T-cell (primary cell): Measurements from ENCODE around the gene ITSN1. TPM values are rescaled to one million over a fixed set of nuclear protein-coding genes. Genes with fewer than 3 reads are reported as not detected.

ENCODE experiments used
- ATAC-seq, 4 experiments: fragments of 200-7000 bp in 3 of 4; fragments of 150-1000 bp in 1 of 4; cut with Tn5 transposase; replicated peaks in 1 of 4; 1 replicate in 3 of 4; 2 replicates in 1 of 4; pipeline ENCODE4 v1.10.0; 2021; ENCODE audit warnings: moderate library complexity in 3 of 4, mild to moderate bottlenecking in 2 of 4, moderate number of reproducible peaks in 1 of 4
- CTCF ChIA-PET, 2 donors: fragments of 300-600 bp; sonication (Branson Sonifier 250); formaldehyde crosslinking; loops; one replicate each; lab custom pipeline; 2022; ENCODE audit warnings: antibody characterized with exemption in 2 of 2; lab: Charles Lee
- POLR2A ChIA-PET, 2 donors: fragments of 300-600 bp; sonication (Branson Sonifier 250); formaldehyde crosslinking; loops; one replicate each; lab custom pipeline; 2022; ENCODE audit warnings: antibody characterized with exemption in 2 of 2; lab: Charles Lee
- DNase-seq, 35 experiments: peaks; one replicate each; pipeline versions ENCODE4 v3.0.0 to v3.0.0-alpha.2; 2013 to 2023
- H3K27ac ChIP-seq: one replicate; pipeline ENCODE4 v1.5.1; 2013; ENCODE audit warnings: low read length
- H3K27me3 ChIP-seq, 2 experiments: replicated peaks in 1 of 2; 1 replicate in 1 of 2; 2 replicates in 1 of 2; pipeline versions ENCODE4 v1.6.1 to v1.7.0; 2013; ENCODE audit warnings: low read length in 1 of 2, mixed read lengths in 1 of 2; ENCODE audit not compliant: control insufficient read depth in 2 of 2, insufficient read depth in 2 of 2; ENCODE audit errors: extremely low read depth in 1 of 2
- H3K36me3 ChIP-seq, 2 donors: 1 replicate in 1 of 2; 2 replicates in 1 of 2; pipeline versions ENCODE4 v1.6.1 to v1.7.0; 2013; ENCODE audit warnings: low read length in 1 of 2; ENCODE audit not compliant: control insufficient read depth in 2 of 2, insufficient read depth in 1 of 2; ENCODE audit errors: extremely low read depth in 1 of 2
- H3K4me1 ChIP-seq, 2 experiments: 1 replicate in 1 of 2; 2 replicates in 1 of 2; pipeline versions ENCODE4 v1.6.1 to v1.7.0; 2013; ENCODE audit warnings: low read length in 2 of 2, mixed read lengths in 1 of 2; ENCODE audit not compliant: insufficient read depth in 2 of 2, control insufficient read depth in 1 of 2; ENCODE audit errors: extremely low read depth in 1 of 2
- H3K4me3 ChIP-seq, 2 donors: 1 replicate in 1 of 2; 2 replicates in 1 of 2; pipeline versions ENCODE4 v1.5.1 to v1.7.0; 2013; ENCODE audit warnings: mild to moderate bottlenecking in 2 of 2, low read length in 1 of 2, moderate library complexity in 1 of 2; ENCODE audit not compliant: control insufficient read depth in 1 of 2; ENCODE audit errors: extremely low read depth in 1 of 2
- H3K9me3 ChIP-seq: 2 replicates; pipeline ENCODE4 v1.7.0; 2013
- H3K27ac Mint-ChIP-seq, 2 donors: one replicate each; pipeline ENCODE4 v1.8.0; 2020 to 2021; ENCODE audit warnings: mild to moderate bottlenecking in 2 of 2, mixed read lengths in 2 of 2
- H3K27me3 Mint-ChIP-seq, 2 donors: one replicate each; pipeline ENCODE4 v1.8.0; 2021 to 2022; ENCODE audit warnings: mixed read lengths in 2 of 2
- H3K36me3 Mint-ChIP-seq: one replicate; pipeline ENCODE4 v1.8.0; 2021; ENCODE audit warnings: mixed read lengths
- H3K4me1 Mint-ChIP-seq, 3 donors: one replicate each; pipeline ENCODE4 v1.8.0; 2020 to 2022; ENCODE audit warnings: mixed read lengths in 3 of 3, mild to moderate bottlenecking in 1 of 3
- H3K4me3 Mint-ChIP-seq, 3 donors: one replicate each; pipeline ENCODE4 v1.8.0; 2020 to 2022; ENCODE audit warnings: mild to moderate bottlenecking in 3 of 3, mixed read lengths in 3 of 3, moderate library complexity in 3 of 3
- H3K9me3 Mint-ChIP-seq, 3 donors: one replicate each; pipeline ENCODE4 v1.8.0; 2020 to 2022; ENCODE audit warnings: mixed read lengths in 3 of 3
- WGBS: methylation state at CpG from one replicate; pipeline ENCODE4 v1.1.5; 2013; ENCODE audit warnings: missing lambda C conversion rate; ENCODE audit not compliant: insufficient coverage; 5-methylcytosine and 5-hydroxymethylcytosine counted together
- total RNA-seq, 35 experiments: library from RNA in 6 of 35; stranded (reverse) in 6 of 35; fragments of 120-200 nt in 1 of 35; gene quantifications; one replicate each; pipeline versions ENCODE4 v1.2.1 to v1.2.4 and lab custom pipeline; 2013 to 2026

Gene ITSN1
- total RNA-seq, 5 donors from 2014 or later (not counting 1 experiment from before 2014, with no cell fraction given) = 2.3 to 3.9 (median 3.0) TPM

DNA sequence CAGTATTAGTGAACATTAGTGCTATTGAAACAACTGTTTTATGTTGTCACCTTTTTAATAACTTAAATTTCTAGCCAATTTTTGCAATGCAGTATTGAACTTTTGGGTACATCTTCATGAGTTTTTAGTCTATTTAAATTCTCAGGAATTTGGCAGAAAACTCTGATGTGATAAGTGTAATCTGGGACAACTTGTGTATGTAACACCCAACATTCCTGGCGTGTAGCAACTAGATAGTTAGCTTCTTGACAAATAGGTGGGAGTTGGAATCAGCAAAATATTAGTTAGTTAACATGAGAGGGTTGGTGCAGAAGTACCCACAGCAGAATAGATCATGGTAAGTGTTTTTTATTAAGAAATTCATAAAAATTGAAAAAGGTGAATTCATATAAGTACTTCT is 111.6 kb downstream of the ITSN1 start:
- no peaks in the 10 kb centered on the region for H3K9me3 Mint-ChIP-seq
- CTCF ChIA-PET = no interaction called here
- no peak for ATAC-seq

DNA sequence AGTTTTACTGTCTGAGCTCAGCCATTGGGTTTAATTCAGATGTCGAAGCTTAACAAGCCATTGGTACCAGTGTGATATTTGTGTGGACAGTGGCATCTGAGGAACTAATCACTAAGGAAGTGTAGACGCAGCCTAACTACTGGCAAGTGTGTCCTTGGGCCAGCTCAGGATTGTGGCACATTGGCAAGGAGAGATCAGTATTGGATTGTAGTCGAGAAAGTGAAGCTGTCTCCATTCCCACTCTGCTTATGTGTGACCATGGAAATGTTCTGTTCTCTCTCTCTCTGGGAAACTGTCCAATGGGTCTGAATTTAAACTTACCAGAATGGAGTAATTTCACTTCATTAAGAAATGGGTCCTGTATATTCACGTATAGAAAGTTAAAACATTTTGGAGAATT is 112.2 kb downstream of the ITSN1 start:
- no peaks in the 10 kb centered on the region for H3K4me1 ChIP-seq
- no peak overlapping the region for H3K27ac Mint-ChIP-seq
- WGBS = 100% methylated on average over 1 of the region's 4 CpGs
- no peaks in the 10 kb centered on the region for H3K36me3 ChIP-seq
- H3K27me3 Mint-ChIP-seq = no peaks in the 10 kb centered on the region
- no peak overlapping the region for H3K27ac ChIP-seq
- H3K9me3 ChIP-seq = no peaks in the 10 kb centered on the region
- H3K9me3 Mint-ChIP-seq = no peaks in the 10 kb centered on the region
- no peak overlapping the region for H3K4me3 ChIP-seq
- H3K4me1 Mint-ChIP-seq = no peaks in the 10 kb centered on the region
- no peak for ATAC-seq
- no peaks in the 10 kb centered on the region for H3K36me3 Mint-ChIP-seq
- ChIA-PET CTCF (no interaction called here), POLR2A (no interaction called here)
- H3K4me3 Mint-ChIP-seq = no peak overlapping the region
- H3K27me3 ChIP-seq = no peaks in the 10 kb centered on the region
- DNase-seq = no peak

More for the DNA sequence above, 111.6 kb downstream of the ITSN1 start:
- Histone ChIP-seq H3K9me3 (no peaks in the 10 kb centered on the region), H3K4me1 (no peaks in the 10 kb centered on the region), H3K36me3 (no peaks in the 10 kb centered on the region), H3K4me3 (no peak overlapping the region), H3K27ac (no peak overlapping the region), H3K27me3 (no peaks in the 10 kb centered on the region)
- Mint-ChIP-seq H3K27me3 (no peaks in the 10 kb centered on the region), H3K4me1 (no peaks in the 10 kb centered on the region), H3K36me3 (no peaks in the 10 kb centered on the region), H3K4me3 (no peak overlapping the region), H3K27ac (no peak overlapping the region)
- no CpG with 5 or more reads among the region's 1 CpG for WGBS
- DNase-seq = no peak
- POLR2A ChIA-PET = no interaction called here

DNA sequence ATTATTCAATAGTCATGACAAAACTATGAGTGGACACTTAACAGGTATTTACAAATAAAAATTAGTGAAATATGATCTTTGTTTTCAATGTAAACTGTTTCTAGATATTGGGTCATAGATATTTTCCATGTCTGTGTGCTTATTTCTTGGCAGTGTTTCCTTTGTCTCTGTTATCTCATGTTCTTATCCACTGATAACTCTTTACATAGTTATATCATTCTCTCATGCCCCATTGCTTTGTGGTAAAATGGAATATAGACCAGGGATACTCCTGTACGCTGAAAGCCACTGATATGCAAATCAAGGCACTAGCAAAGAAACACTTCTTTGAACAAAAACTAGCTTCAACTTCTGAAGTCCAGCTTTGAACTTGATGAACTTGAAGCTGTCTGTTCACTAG is 113.1 kb downstream of the ITSN1 start:
- no CpG with 5 or more reads among the region's 1 CpG for WGBS
- CTCF ChIA-PET = no interaction called here
- DNase-seq (no peak), ATAC-seq (no peak)
- Mint-ChIP-seq H3K9me3 (no peaks in the 10 kb centered on the region), H3K4me3 (no peak overlapping the region), H3K27me3 (no peaks in the 10 kb centered on the region), H3K36me3 (no peaks in the 10 kb centered on the region), H3K4me1 (no peaks in the 10 kb centered on the region), H3K27ac (no peak overlapping the region)
- Histone ChIP-seq H3K27ac (no peak overlapping the region), H3K9me3 (no peaks in the 10 kb centered on the region), H3K4me3 (no peak overlapping the region), H3K4me1 (no peaks in the 10 kb centered on the region), H3K27me3 (no peaks in the 10 kb centered on the region), H3K36me3 (no peaks in the 10 kb centered on the region)
- POLR2A ChIA-PET = no interaction called here

DNA sequence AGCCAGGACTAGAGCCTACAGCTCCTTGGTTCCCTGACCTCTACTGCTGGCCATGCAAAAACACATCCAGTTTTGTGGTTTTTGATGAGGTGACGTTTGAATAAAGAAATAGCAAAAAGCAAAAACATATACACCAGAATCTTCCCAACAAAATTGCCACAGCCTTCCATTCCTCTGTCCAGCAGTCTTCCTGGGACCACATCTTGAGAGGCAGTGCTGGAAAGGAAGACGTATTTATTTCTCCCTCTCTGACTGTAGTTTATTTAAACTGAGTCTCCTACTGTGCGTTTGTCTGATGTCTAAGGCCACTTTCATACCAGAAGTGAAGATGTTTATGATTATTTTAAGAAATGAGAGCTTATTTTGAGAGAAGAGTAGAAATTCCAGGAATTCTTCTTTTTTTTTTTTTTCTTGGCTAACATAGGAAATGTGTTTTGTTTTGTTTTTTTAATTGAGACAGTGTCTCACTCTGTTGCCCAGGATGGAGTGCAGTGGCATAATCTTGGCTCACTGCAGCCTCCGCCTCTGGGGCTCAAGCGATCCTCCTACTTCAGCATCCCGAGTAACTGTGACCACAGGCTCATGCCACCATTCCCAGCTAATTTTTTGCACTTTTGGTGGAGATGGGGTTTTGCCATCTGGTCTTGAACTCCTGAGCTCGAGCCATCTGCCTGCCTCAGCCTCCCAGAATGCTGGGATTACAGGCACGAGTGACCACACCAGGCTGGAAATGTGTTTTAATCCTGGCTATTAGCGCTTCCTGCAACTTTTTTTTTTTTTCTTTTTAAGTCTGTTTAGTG is 118.5 kb downstream of the ITSN1 start:
- Histone ChIP-seq H3K4me1 (no peaks in the 10 kb centered on the region), H3K27me3 (no peaks in the 10 kb centered on the region), H3K4me3 (no peak overlapping the region), H3K36me3 (peaks cover 0 to 2% of the 10 kb centered on the region in 2 donors), H3K27ac (no peak overlapping the region), H3K9me3 (no peaks in the 10 kb centered on the region)
- H3K27me3 Mint-ChIP-seq = no peaks in the 10 kb centered on the region
- WGBS = 66% methylated on average over 3 of the region's 9 CpGs
- DNase-seq = no peak
- H3K4me3 Mint-ChIP-seq = no peak overlapping the region
- no peak for ATAC-seq
- H3K27ac Mint-ChIP-seq = no peak overlapping the region
- ChIA-PET POLR2A (no interaction called here), CTCF (no interaction called here)
- H3K4me1 Mint-ChIP-seq = no peaks in the 10 kb centered on the region
- no peaks in the 10 kb centered on the region for H3K9me3 Mint-ChIP-seq
- no peaks in the 10 kb centered on the region for H3K36me3 Mint-ChIP-seq

DNA sequence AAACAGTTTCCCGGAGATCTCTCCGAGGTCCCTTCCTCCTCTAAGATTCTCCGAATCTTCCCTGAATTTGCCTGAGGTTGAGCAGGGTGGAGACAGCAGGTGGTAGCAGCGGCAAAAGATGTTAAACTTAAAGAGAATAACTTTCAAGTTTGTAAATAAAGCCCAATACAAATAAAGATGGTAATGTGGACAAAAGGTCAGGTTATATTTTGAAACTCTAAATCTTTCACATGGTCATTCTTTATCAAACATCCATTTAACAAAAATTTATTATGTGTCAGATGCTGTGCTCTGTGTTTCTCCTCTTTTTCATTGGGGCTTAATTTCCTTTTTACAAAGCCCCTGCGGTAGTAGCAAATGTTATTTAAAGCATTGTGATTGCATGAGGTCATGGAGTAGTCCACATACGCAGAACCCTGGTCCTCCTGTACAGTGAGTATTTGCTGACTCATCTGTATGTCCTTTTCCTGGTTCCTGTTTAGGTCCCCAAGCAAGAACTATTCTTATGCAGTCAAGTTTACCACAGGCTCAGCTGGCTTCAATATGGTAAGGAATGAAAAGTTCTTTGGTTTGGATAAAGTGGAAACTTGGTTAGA is 119.2 kb downstream of the ITSN1 start:
- Mint-ChIP-seq H3K4me3 (no peak overlapping the region), H3K27me3 (no peaks in the 10 kb centered on the region), H3K4me1 (no peaks in the 10 kb centered on the region), H3K36me3 (peaks cover 5% of the 10 kb centered on the region), H3K27ac (no peak overlapping the region), H3K9me3 (no peaks in the 10 kb centered on the region)
- Histone ChIP-seq H3K9me3 (no peaks in the 10 kb centered on the region), H3K27ac (no peak overlapping the region), H3K4me1 (no peaks in the 10 kb centered on the region), H3K27me3 (no peaks in the 10 kb centered on the region), H3K4me3 (no peak overlapping the region), H3K36me3 (peaks cover 0 to 2% of the 10 kb centered on the region in 2 donors)
- no peak for DNase-seq
- ATAC-seq = no peak
- ChIA-PET POLR2A (no interaction called here), CTCF (no interaction called here)
- WGBS = 67% methylated on average over 1 of the region's 6 CpGs

DNA sequence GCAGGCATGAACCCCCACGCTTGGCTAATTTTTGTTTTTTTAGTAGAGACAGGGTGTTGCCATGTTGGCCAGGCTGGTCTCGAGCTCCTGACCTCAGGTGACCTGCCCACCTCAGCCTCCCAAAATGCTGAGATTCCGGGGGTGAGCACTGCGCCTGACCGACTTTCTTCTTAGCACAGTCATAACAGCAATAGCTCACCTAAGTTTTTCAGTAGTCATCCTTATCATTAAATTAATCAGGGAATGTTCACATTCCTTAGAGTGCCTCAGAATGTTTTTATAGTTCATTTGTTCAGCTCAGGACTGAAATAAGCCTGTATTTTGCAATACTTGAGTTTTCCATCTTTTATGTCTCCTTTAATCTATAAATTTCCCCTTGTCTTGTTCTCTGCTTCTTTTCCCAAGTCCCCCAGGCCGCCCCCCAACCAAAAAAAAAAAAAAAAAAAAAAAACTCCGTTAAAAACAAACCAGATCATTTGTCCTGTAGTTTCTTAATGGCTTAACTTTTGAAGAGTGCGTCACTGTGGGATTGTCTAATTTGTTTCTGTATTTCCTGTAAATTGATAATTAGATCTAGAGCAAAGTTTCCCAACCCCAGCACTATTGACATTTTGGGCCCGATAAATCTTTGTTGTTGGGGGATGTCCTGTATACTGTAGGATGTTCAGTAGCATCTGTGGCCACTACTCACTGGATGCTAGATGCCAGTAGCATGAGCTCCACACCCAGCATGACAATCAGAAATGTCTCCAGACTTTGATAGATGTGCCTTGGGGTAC is 120.7 kb downstream of the ITSN1 start:
- no peak for DNase-seq
- no peaks in the 10 kb centered on the region for H3K4me1 ChIP-seq
- H3K27me3 ChIP-seq = no peaks in the 10 kb centered on the region
- no peak for ATAC-seq
- Mint-ChIP-seq H3K4me3 (no peak overlapping the region), H3K4me1 (no peaks in the 10 kb centered on the region), H3K27me3 (no peaks in the 10 kb centered on the region), H3K36me3 (peaks cover 6% of the 10 kb centered on the region), H3K9me3 (no peaks in the 10 kb centered on the region), H3K27ac (no peak overlapping the region)
- H3K27ac ChIP-seq = no peak overlapping the region
- no peak overlapping the region for H3K4me3 ChIP-seq
- ChIA-PET CTCF (interaction anchor here in 1 of 2 donors (0.6 kb wide), 1 partner anchor 13 kb away, joined by 3 read pairs; no protein-coding TSS in a partner anchor), POLR2A (no interaction called here)
- 40% methylated on average over 1 of the region's 9 CpGs for WGBS
- no peaks in the 10 kb centered on the region for H3K9me3 ChIP-seq
- peaks cover 0 to 2% of the 10 kb centered on the region in 2 donors for H3K36me3 ChIP-seq
